Activated CD4-positive, alpha-beta T cell treated with anti-CD3 and anti-CD28 coated beads, Interleukin-2, amount 10 ng/mL, durations not matched to agents 7 days and 5 days (primary cell): ENCODE results near the gene LPCAT1. TPM values are rescaled to one million over a fixed set of nuclear protein-coding genes. Genes with fewer than 3 reads are reported as not detected.
A peak's percentile ranks its signal among the peaks of the same experiment; 100 is the strongest.
"Not testable (repeated sequence)": the region's sequence is repeated elsewhere in the genome, so short reads cannot be mapped to it uniquely, and the experiment has no call there.

Experiments used
- CTCF ChIA-PET: fragments of 350-600 bp; sonication (Branson Sonifier 250); formaldehyde crosslinking; loops from one replicate; lab custom pipeline; 2021; ENCODE audit warnings: antibody characterized with exemption; lab: Charles Lee
- POLR2A ChIA-PET: fragments of 350-600 bp; sonication (Branson Sonifier 250); formaldehyde crosslinking; loops from one replicate; lab custom pipeline; 2021; ENCODE audit warnings: antibody characterized with exemption; lab: Charles Lee
- DNase-seq: peaks from one replicate; pipeline ENCODE4 v3.0.0-alpha.2; 2020
- H3K27ac Mint-ChIP-seq: one replicate; pipeline ENCODE4 v1.8.0; 2021; ENCODE audit warnings: mild to moderate bottlenecking, moderate library complexity, mixed read lengths
- H3K27me3 Mint-ChIP-seq: one replicate; pipeline ENCODE4 v1.8.0; 2021; ENCODE audit warnings: mixed read lengths
- H3K36me3 Mint-ChIP-seq: one replicate; pipeline ENCODE4 v1.8.0; 2021; ENCODE audit warnings: low read depth, mixed read lengths
- H3K4me1 Mint-ChIP-seq: one replicate; pipeline ENCODE4 v1.8.0; 2021; ENCODE audit warnings: mixed read lengths
- H3K4me3 Mint-ChIP-seq: one replicate; pipeline ENCODE4 v1.8.0; 2021; ENCODE audit warnings: mild to moderate bottlenecking, moderate library complexity, mixed read lengths
- H3K9me3 Mint-ChIP-seq: one replicate; pipeline ENCODE4 v1.8.0; 2021; ENCODE audit warnings: mixed read lengths
- total RNA-seq, 2 experiments: library from RNA; stranded (reverse); gene quantifications; one replicate each; pipeline ENCODE4 v1.2.3, GENCODE V29; 2021

The LPCAT1 gene
- total RNA-seq, 2 experiments from 2014 or later: 69.5 to 77.0 TPM

- no peak for DNase-seq
- H3K4me1 Mint-ChIP-seq: peaks cover 8% of the 10 kb centered on the region
- ChIA-PET POLR2A (no interaction called here), CTCF (no interaction called here)
- no peak overlapping the region for H3K4me3 Mint-ChIP-seq
- H3K27me3 Mint-ChIP-seq: no peaks in the 10 kb centered on the region
- H3K27ac Mint-ChIP-seq: no peak overlapping the region
- H3K9me3 Mint-ChIP-seq: peaks cover 3% of the 10 kb centered on the region
- H3K36me3 Mint-ChIP-seq: no peaks in the 10 kb centered on the region
These were observed 18.1 kb upstream of the LPCAT1 start for GRCh38 chr5:1541702-1542400.

- Mint-ChIP-seq H3K27me3 (no peaks in the 10 kb centered on the region), H3K27ac (no peak overlapping the region), H3K36me3 (no peaks in the 10 kb centered on the region), H3K4me3 (no peak overlapping the region), H3K4me1 (peaks cover 16% of the 10 kb centered on the region), H3K9me3 (peaks cover 3% of the 10 kb centered on the region)
- no peak for DNase-seq
- CTCF ChIA-PET: no interaction called here
- POLR2A ChIA-PET: no interaction called here
These were observed 17.3 kb upstream of the LPCAT1 start for GRCh38 chr5:1540831-1541701.

- Mint-ChIP-seq H3K27me3 (no peaks in the 10 kb centered on the region), H3K4me1 (peaks cover 24% of the 10 kb centered on the region), H3K36me3 (no peaks in the 10 kb centered on the region), H3K27ac (no peak overlapping the region), H3K4me3 (no peak overlapping the region), H3K9me3 (peaks cover 3% of the 10 kb centered on the region)
- POLR2A ChIA-PET: no interaction called here
- CTCF ChIA-PET: no interaction called here
- DNase-seq: no peak
These were observed 16.4 kb upstream of the LPCAT1 start for GRCh38 chr5:1540166-1540565.

GRCh38 chr5:1539393-1540161 lies 15.8 kb upstream of the LPCAT1 start:
- H3K9me3 Mint-ChIP-seq, H3K27ac Mint-ChIP-seq, H3K36me3 Mint-ChIP-seq, H3K4me3 Mint-ChIP-seq, DNase-seq, H3K27me3 Mint-ChIP-seq, POLR2A ChIA-PET, CTCF ChIA-PET: not testable (repeated sequence)
- H3K4me1 Mint-ChIP-seq: peaks cover 25% of the 10 kb centered on the region

GRCh38 chr5:1538741-1539392 lies 15.1 kb upstream of the LPCAT1 start:
- Mint-ChIP-seq H3K27ac (no peak overlapping the region), H3K36me3 (no peaks in the 10 kb centered on the region), H3K27me3 (peaks cover 7% of the 10 kb centered on the region), H3K4me1 (peaks cover 25% of the 10 kb centered on the region), H3K4me3 (no peak overlapping the region), H3K9me3 (peaks cover 3% of the 10 kb centered on the region)
- POLR2A ChIA-PET: no interaction called here
- CTCF ChIA-PET: no interaction called here
- no peak for DNase-seq

- no peak for DNase-seq
- H3K4me3 Mint-ChIP-seq: no peak overlapping the region
- peaks cover 12% of the 10 kb centered on the region for H3K27me3 Mint-ChIP-seq
- peaks cover 25% of the 10 kb centered on the region for H3K4me1 Mint-ChIP-seq
- CTCF ChIA-PET: interaction anchor here (1.1 kb wide), 1 partner anchor 17 kb away, joined by 4 read pairs; no protein-coding TSS in a partner anchor
- no peak overlapping the region for H3K27ac Mint-ChIP-seq
- H3K9me3 Mint-ChIP-seq: peaks cover 3% of the 10 kb centered on the region
- no peaks in the 10 kb centered on the region for H3K36me3 Mint-ChIP-seq
- POLR2A ChIA-PET: no interaction called here
These were observed 14.5 kb upstream of the LPCAT1 start for GRCh38 chr5:1538276-1538675.

- ChIA-PET CTCF (interaction anchor here (1.1 to 1.3 kb wide), 2 partner anchors 17 to 33 kb away, joined by 3 to 4 read pairs; no protein-coding TSS in a partner anchor), POLR2A (no interaction called here)
- Mint-ChIP-seq H3K27ac (peak overlapping the region; percentile 91), H3K4me3 (no peak overlapping the region), H3K27me3 (peaks cover 15% of the 10 kb centered on the region), H3K36me3 (no peaks in the 10 kb centered on the region), H3K9me3 (peaks cover 3% of the 10 kb centered on the region), H3K4me1 (peaks cover 25% of the 10 kb centered on the region)
- no peak for DNase-seq
These were observed 13.9 kb upstream of the LPCAT1 start for GRCh38 chr5:1537603-1538154.

- CTCF ChIA-PET: interaction anchor here (0.6 to 1.3 kb wide), 4 partner anchors 18 to 157 kb away, joined by 3 to 4 read pairs (median 3); no protein-coding TSS in a partner anchor
- no peak for DNase-seq
- Mint-ChIP-seq H3K9me3 (peaks cover 3% of the 10 kb centered on the region), H3K36me3 (no peaks in the 10 kb centered on the region), H3K27me3 (peaks cover 15% of the 10 kb centered on the region), H3K4me1 (peaks cover 25% of the 10 kb centered on the region), H3K4me3 (peak overlapping the region; percentile 67), H3K27ac (peak overlapping the region; percentile 91)
- POLR2A ChIA-PET: no interaction called here
These were observed 13.3 kb upstream of the LPCAT1 start for GRCh38 chr5:1536871-1537602.

- peaks cover 16% of the 10 kb centered on the region for H3K27me3 Mint-ChIP-seq
- ChIA-PET POLR2A (no interaction called here), CTCF (interaction anchor here (0.6 to 1.3 kb wide), 4 partner anchors 34 to 156 kb away, joined by 3 read pairs; no protein-coding TSS in a partner anchor)
- DNase-seq: peak; percentile 70
- peak overlapping the region; percentile 91 for H3K27ac Mint-ChIP-seq
- peaks cover 3% of the 10 kb centered on the region for H3K9me3 Mint-ChIP-seq
- peaks cover 25% of the 10 kb centered on the region for H3K4me1 Mint-ChIP-seq
- H3K4me3 Mint-ChIP-seq: peak overlapping the region; percentile 67
- H3K36me3 Mint-ChIP-seq: no peaks in the 10 kb centered on the region
These were observed 12.6 kb upstream of the LPCAT1 start for GRCh38 chr5:1536322-1536845.

GRCh38 chr5:1535646-1536045 lies 11.9 kb upstream of the LPCAT1 start:
- POLR2A ChIA-PET: no interaction called here
- H3K27me3 Mint-ChIP-seq: peaks cover 17% of the 10 kb centered on the region
- DNase-seq: no peak
- CTCF ChIA-PET: interaction anchor here (1.0 kb wide), 1 partner anchor 63 kb away, joined by 3 read pairs; no protein-coding TSS in a partner anchor
- peaks cover 3% of the 10 kb centered on the region for H3K9me3 Mint-ChIP-seq
- peaks cover 25% of the 10 kb centered on the region for H3K4me1 Mint-ChIP-seq
- H3K27ac Mint-ChIP-seq: peak overlapping the region; percentile 91
- no peaks in the 10 kb centered on the region for H3K36me3 Mint-ChIP-seq
- H3K4me3 Mint-ChIP-seq: peak overlapping the region; percentile 67

- ChIA-PET POLR2A (no interaction called here), CTCF (no interaction called here)
- Mint-ChIP-seq H3K27ac (no peak overlapping the region), H3K27me3 (peaks cover 22% of the 10 kb centered on the region), H3K4me1 (peaks cover 22% of the 10 kb centered on the region), H3K9me3 (no peaks in the 10 kb centered on the region), H3K4me3 (no peak overlapping the region), H3K36me3 (no peaks in the 10 kb centered on the region)
- no peak for DNase-seq
These were observed 8.6 kb upstream of the LPCAT1 start for GRCh38 chr5:1532384-1532783.
